Body of pancreas (tissue), 4 donors: ENCODE data around the gene DGKI. TPM values are rescaled to one million over a fixed set of nuclear protein-coding genes. Genes with fewer than 3 reads are reported as not detected.
A peak's percentile ranks its signal among the peaks of the same experiment; 100 is the strongest.

Experiments
- ATAC-seq: fragments of 150-250 bp; one replicate; pipeline ENCODE4 v1.9.1; 2016
- DNase-seq, 4 donors: peaks; one replicate each; pipeline ENCODE4 v3.0.0-alpha.2; 2019
- H3K27ac ChIP-seq, 4 donors: fragments of 200-600 bp; sonication (generic); 1 replicate in 3 of 4; 2 replicates in 1 of 4; pipeline versions ENCODE4 v1.5.1 to v1.6.1; 2016 to 2019; ENCODE audit warnings: mild to moderate bottlenecking in 1 of 4, mixed read lengths in 1 of 4, moderate library complexity in 1 of 4
- H3K27me3 ChIP-seq, 2 donors: fragments of 200-600 bp; sonication (generic); one replicate each; pipeline ENCODE4 v1.6.0; 2016; ENCODE audit warnings: mild to moderate bottlenecking in 1 of 2
- H3K36me3 ChIP-seq, 2 donors: fragments of 200-600 bp; sonication (generic); replicated peaks in 1 of 2; 2 replicates each; pipeline ENCODE4 v1.5.1; 2016; ENCODE audit warnings: low read depth in 2 of 2; ENCODE audit not compliant: insufficient read depth in 1 of 2
- H3K4me1 ChIP-seq: fragments of 200-600 bp; sonication (generic); one replicate; pipeline ENCODE4 v1.6.0; 2016
- H3K4me3 ChIP-seq, 2 donors: fragments of 200-600 bp; sonication (generic); 1 replicate in 1 of 2; 2 replicates in 1 of 2; pipeline ENCODE4 v1.5.1; 2016 to 2019
- H3K9me3 ChIP-seq, 3 donors: fragments of 200-600 bp; sonication (generic); 1 replicate in 2 of 3; 2 replicates in 1 of 3; pipeline ENCODE4 v1.5.1; 2016
- POLR2A ChIP-seq, 3 donors: fragments of 450-650 bp; IDR thresholded peaks; one replicate each; pipeline ENCODE4 v1.6.1; 2016; ENCODE audit warnings: antibody characterized with exemption in 3 of 3, mild to moderate bottlenecking in 2 of 3
- WGBS, 2 donors: methylation state at CpG; one replicate each; pipeline ENCODE4 v1.1.5; 2017; 5-methylcytosine and 5-hydroxymethylcytosine counted together
- intact Hi-C: fragments of 100-400 bp; cut with DNase I; formaldehyde crosslinking; loops from one replicate; pipeline ENCODE4 v1.15.1; 2023
- total RNA-seq, 2 donors: library from RNA; depleted of rRNA; stranded (reverse); fragments of >200 nt; gene quantifications; one replicate each; pipeline ENCODE4 v1.1.0, GENCODE V29; 2016
- TF ChIP-seq, protein P1 (sequence below), 7 experiments: fragments of 450-650 bp in 4 of 7; fragments of 200-600 bp in 3 of 7; sonication (generic) in 3 of 7; IDR thresholded peaks; one replicate each; pipeline ENCODE4 v1.5.1; 2016 to 2019; ENCODE audit warnings: antibody characterized with exemption in 7 of 7

DGKI gene
- total RNA-seq, 2 donors from 2014 or later, result 2.6 TPM; not detected in 1

DNA sequence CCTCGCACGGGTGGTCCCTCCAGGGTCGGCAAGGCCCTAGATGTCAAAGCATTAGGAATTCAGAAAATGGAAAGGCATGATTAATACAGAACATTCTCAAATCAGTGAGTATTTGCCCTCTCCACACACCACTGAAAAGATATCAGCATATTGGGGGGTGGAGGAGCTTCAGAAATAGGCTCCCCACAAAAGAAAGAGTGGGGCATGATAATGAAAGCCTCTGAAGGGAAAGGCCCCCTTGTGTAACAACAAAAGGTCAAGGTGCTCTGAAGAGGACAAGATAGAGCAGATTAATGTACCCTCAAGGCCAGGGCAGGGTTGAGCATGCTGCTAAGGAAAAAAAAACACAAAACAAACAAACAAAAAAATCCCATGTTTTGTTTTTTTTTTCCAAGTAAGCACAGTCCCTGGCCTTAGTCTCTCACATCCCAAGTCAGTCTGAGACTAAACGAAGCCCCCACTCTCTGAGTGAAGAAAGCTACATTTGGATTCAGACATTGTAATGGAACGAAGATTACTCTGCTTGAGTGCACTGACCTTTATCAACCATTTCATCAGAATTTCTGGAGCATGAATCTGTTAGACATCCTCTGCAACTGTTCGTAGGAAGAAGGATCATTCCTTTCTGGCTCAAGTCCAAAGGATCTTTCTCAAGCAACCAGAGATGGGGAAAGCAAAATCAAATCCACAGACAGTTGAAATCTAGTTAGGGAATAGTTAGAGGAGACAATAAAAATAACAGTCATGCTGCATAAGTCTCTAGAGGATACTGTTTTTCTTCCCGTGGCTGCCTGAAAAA lies 27.4 kb upstream of the DGKI start:
- no peak for DNase-seq
- TF ChIP-seq POLR2A (IDR thresholded peaks at IDR 0.05), result no peak
- TF ChIP-seq, protein P1, sequence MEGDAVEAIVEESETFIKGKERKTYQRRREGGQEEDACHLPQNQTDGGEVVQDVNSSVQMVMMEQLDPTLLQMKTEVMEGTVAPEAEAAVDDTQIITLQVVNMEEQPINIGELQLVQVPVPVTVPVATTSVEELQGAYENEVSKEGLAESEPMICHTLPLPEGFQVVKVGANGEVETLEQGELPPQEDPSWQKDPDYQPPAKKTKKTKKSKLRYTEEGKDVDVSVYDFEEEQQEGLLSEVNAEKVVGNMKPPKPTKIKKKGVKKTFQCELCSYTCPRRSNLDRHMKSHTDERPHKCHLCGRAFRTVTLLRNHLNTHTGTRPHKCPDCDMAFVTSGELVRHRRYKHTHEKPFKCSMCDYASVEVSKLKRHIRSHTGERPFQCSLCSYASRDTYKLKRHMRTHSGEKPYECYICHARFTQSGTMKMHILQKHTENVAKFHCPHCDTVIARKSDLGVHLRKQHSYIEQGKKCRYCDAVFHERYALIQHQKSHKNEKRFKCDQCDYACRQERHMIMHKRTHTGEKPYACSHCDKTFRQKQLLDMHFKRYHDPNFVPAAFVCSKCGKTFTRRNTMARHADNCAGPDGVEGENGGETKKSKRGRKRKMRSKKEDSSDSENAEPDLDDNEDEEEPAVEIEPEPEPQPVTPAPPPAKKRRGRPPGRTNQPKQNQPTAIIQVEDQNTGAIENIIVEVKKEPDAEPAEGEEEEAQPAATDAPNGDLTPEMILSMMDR (IDR thresholded peaks at IDR 0.05), result no peak
- peak; percentile 34 for ATAC-seq
- intact Hi-C loops, result no loop called here
- Histone ChIP-seq H3K9me3 (no peaks in the 10 kb centered on the region), H3K4me3 (no peak overlapping the region), H3K27ac (no peak overlapping the region), H3K36me3 (peaks cover 0 to 11% of the 10 kb centered on the region in 2 donors), H3K4me1 (no peaks in the 10 kb centered on the region), H3K27me3 (no peaks in the 10 kb centered on the region)
- 81 to 86% methylated on average over 7 of the region's 7 CpGs for WGBS, 2 donors

DNA sequence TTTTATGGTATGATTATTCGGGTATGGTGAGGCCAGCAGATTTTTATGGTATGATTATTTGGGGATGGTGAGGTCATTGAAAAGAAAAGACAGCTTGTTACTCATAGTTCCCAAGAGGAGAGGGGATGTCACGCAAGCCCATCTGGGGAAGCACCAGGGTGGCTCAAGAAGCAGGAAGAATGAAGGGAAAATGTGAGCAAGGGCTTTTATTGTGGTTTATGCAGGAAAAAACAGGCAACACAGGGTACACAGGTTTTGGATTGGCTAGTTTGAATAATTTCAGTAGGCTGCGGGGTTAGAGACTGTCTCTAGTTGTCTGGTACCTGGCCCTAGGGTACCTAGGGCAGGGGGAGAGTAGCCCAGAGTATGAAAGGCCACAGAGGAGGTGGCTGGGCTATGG lies 26.8 kb upstream of the DGKI start:
- Histone ChIP-seq H3K36me3 (peaks cover 0 to 4% of the 10 kb centered on the region in 2 donors), H3K27ac (no peak overlapping the region), H3K4me1 (no peaks in the 10 kb centered on the region), H3K27me3 (no peaks in the 10 kb centered on the region), H3K4me3 (no peak overlapping the region), H3K9me3 (no peaks in the 10 kb centered on the region)
- no peak for TF ChIP-seq POLR2A (IDR thresholded peaks at IDR 0.05)
- TF ChIP-seq, protein P1 (IDR thresholded peaks at IDR 0.05), result no peak
- intact Hi-C loops, result no loop called here
- ATAC-seq (no peak), DNase-seq (no peak)
- WGBS, 2 donors, result 96% methylated on average over 3 of the region's 3 CpGs

DNA sequence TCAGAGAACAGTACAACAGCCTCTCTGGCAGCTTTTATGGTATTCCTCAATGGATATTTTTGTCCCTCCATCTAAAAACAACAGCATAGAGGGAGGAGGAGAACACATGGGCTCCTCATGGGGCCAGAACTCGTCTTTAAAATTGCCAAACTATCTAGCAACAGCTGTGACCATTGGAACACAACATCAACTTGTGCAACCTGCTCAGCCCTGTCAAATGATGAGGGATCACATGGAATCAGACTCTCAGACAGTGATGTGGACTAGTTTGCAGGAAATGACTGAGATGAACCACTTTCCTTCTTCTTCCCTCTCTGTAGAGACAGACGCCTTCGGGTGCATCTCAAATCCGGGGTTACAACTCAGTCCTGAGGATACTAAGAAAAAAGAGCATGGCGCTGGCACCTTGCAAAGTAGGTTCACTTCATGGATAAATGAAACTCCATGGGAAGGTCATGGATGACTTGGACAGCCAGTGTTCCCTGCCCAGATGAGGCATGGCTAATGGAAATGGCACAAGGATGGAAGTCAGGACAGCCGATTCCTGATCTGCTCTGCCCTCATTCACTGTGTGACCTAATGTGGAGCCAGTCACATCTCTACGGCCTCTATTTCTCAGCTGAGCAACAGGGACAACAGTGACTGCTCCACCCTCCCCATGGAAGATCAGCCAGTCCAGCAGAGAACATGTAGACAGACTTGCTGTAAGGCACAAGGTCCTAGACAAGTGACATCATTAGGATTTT lies 24.6 kb upstream of the DGKI start:
- DNase-seq, result no peak

DNA sequence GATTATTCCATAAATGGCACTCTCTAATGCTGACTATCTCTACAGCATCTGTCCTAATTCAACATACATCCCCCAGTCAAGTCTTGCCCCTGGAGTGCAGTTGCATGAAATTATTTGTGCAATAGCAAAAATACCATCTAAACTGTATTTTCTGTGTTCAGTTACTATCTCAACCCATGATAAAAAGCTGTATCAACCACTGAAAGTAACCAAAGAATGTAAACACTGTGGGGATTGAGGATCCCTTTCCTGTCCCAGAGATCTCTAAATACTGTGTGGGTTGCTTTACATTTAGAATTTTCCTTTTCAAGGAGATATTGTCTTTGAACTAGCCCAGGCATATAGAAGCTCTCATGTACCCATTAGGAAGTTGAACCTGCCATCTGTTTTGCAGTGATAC lies 23.9 kb upstream of the DGKI start:
- no peak for ATAC-seq
- H3K4me3 ChIP-seq, result no peak overlapping the region
- H3K27me3 ChIP-seq, result no peaks in the 10 kb centered on the region
- no peak for TF ChIP-seq POLR2A (IDR thresholded peaks at IDR 0.05)
- TF ChIP-seq, protein P1 (IDR thresholded peaks at IDR 0.05), result no peak
- H3K36me3 ChIP-seq, result peaks cover 0 to 6% of the 10 kb centered on the region in 2 donors
- no peak for DNase-seq
- no peaks in the 10 kb centered on the region for H3K9me3 ChIP-seq
- H3K4me1 ChIP-seq, result no peaks in the 10 kb centered on the region
- intact Hi-C loops, result no loop called here
- no peak overlapping the region for H3K27ac ChIP-seq

More for the DNA sequence above, 24.6 kb upstream of the DGKI start:
- TF ChIP-seq, protein P1 (IDR thresholded peaks at IDR 0.05), result no peak
- no peak for TF ChIP-seq POLR2A (IDR thresholded peaks at IDR 0.05)
- Histone ChIP-seq H3K27ac (no peak overlapping the region), H3K27me3 (no peaks in the 10 kb centered on the region), H3K4me3 (no peak overlapping the region), H3K4me1 (no peaks in the 10 kb centered on the region), H3K9me3 (no peaks in the 10 kb centered on the region), H3K36me3 (peaks cover 0 to 7% of the 10 kb centered on the region in 2 donors)
- intact Hi-C loops, result no loop called here
- WGBS, 2 donors, result 95% methylated on average over 7 of the region's 7 CpGs
- peak; percentile 21 for ATAC-seq
